Calu3 (cell line): ENCODE data around the gene BUB1. TPM values are rescaled to one million over a fixed set of nuclear protein-coding genes. Genes with fewer than 3 reads are reported as not detected.
"Not testable (repeated sequence)": the region's sequence is repeated elsewhere in the genome, so short reads cannot be mapped to it uniquely, and the experiment has no call there.

Experiments used
- BruUV-seq: library from RNA; stranded (reverse); fragments of 400-500 nt; replicated peaks from 2 replicates; lab custom pipeline; 2021; lab: Mats Ljungman, UMichigan
- CTCF ChIA-PET: fragments of 300-600 bp; sonication (Branson Sonifier 250); formaldehyde crosslinking; loops from one replicate; lab custom pipeline; 2022; ENCODE audit warnings: antibody characterized with exemption; lab: Charles Lee
- DNase-seq: peaks from one replicate; pipeline ENCODE4 v3.0.0; 2022
- H3K27ac Mint-ChIP-seq: one replicate; pipeline ENCODE4 v1.8.0; 2022; ENCODE audit warnings: mixed read lengths; ENCODE audit not compliant: unreplicated experiment
- H3K27me3 Mint-ChIP-seq: one replicate; pipeline ENCODE4 v1.8.0; 2022; ENCODE audit warnings: mixed read lengths; ENCODE audit not compliant: unreplicated experiment
- H3K36me3 Mint-ChIP-seq: one replicate; pipeline ENCODE4 v1.8.0; 2022; ENCODE audit warnings: mild to moderate bottlenecking, moderate library complexity, mixed read lengths; ENCODE audit not compliant: insufficient read depth, unreplicated experiment
- H3K4me1 Mint-ChIP-seq: one replicate; pipeline ENCODE4 v1.8.0; 2022; ENCODE audit warnings: mild to moderate bottlenecking, low read depth, mixed read lengths; ENCODE audit not compliant: unreplicated experiment
- H3K4me3 Mint-ChIP-seq: one replicate; pipeline ENCODE4 v1.8.0; 2022; ENCODE audit warnings: mild to moderate bottlenecking, low read depth, moderate library complexity, mixed read lengths; ENCODE audit not compliant: unreplicated experiment
- H3K9me3 Mint-ChIP-seq: one replicate; pipeline ENCODE4 v1.8.0; 2022; ENCODE audit warnings: low read depth, mixed read lengths; ENCODE audit not compliant: unreplicated experiment
- intact Hi-C: fragments of 100-400 bp; cut with micrococcal nuclease; formaldehyde crosslinking; loops from one replicate; pipeline ENCODE4 v1.10.0; 2022; ENCODE audit not compliant: unreplicated experiment
- total RNA-seq: library from RNA; stranded (reverse); gene quantifications from 2 replicates; pipeline ENCODE4 v1.2.3, GENCODE V29; 2022
- TF ChIP-seq, protein P1 (sequence below): fragments of 200-600 bp; IDR thresholded peaks from one replicate; pipeline ENCODE4 v1.8.0; 2022; ENCODE audit warnings: antibody characterized with exemption; ENCODE audit not compliant: unreplicated experiment

Gene BUB1
- total RNA-seq, 1 experiment from 2014 or later: 66.1 TPM

- Mint-ChIP-seq H3K4me3 (no peak overlapping the region), H3K9me3 (peaks cover 3% of the 10 kb centered on the region), H3K36me3 (no peaks in the 10 kb centered on the region), H3K27ac (no peak overlapping the region), H3K4me1 (no peaks in the 10 kb centered on the region), H3K27me3 (peaks cover 76% of the 10 kb centered on the region)
- intact Hi-C loops: no loop called here
- no TSS peak for BruUV-seq
- CTCF ChIA-PET: no interaction called here
- DNase-seq: no peak
- TF ChIP-seq, protein P1, sequence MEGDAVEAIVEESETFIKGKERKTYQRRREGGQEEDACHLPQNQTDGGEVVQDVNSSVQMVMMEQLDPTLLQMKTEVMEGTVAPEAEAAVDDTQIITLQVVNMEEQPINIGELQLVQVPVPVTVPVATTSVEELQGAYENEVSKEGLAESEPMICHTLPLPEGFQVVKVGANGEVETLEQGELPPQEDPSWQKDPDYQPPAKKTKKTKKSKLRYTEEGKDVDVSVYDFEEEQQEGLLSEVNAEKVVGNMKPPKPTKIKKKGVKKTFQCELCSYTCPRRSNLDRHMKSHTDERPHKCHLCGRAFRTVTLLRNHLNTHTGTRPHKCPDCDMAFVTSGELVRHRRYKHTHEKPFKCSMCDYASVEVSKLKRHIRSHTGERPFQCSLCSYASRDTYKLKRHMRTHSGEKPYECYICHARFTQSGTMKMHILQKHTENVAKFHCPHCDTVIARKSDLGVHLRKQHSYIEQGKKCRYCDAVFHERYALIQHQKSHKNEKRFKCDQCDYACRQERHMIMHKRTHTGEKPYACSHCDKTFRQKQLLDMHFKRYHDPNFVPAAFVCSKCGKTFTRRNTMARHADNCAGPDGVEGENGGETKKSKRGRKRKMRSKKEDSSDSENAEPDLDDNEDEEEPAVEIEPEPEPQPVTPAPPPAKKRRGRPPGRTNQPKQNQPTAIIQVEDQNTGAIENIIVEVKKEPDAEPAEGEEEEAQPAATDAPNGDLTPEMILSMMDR: no peak
Observed at GRCh38 chr2:110691612-110692258, 13.9 kb upstream of the BUB1 start.

DNA sequence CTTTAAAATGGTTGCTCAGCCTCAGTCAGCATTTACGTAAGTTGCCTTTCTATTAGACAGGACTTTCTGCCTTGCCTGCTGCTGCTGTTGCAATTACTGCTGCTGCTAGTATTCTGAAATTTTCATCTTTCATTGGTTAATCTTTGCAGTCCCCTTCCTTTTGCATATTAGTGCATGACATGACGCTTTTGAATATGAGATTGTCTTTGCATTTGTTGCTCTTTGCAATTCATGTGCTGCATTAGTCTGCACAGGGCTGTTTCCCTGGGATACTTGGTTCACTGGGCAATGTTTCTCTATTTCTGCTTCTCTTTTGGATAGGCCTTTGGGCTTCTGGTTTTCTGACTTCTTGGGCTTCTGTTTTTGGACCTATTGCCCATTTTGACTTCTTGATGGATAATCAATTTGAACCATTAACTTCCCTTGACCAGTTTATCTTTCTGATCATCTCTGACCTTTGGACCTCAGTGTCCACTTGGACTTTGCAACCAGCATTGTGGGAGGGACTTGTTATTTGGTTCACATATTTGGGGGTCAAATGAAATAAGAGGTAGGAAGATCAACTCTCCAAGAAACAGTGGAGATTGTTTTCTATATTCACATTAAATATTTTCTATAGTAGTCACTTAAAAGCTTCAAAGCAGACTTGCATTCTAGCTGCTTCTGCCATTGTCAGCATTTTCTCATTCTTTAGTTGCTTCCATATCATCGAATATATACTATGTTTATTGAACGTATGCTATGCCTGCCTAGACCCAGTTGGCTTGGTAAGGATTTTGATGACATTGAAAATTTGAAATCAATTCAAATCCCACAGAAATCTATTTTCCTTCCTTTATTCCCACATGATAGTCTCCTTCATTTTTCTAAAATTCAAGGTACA, 12.5 kb upstream of the BUB1 start:
- Mint-ChIP-seq H3K4me3 (no peak overlapping the region), H3K27ac (no peak overlapping the region), H3K36me3 (no peaks in the 10 kb centered on the region), H3K27me3 (peaks cover 80% of the 10 kb centered on the region), H3K9me3 (peaks cover 3% of the 10 kb centered on the region), H3K4me1 (no peaks in the 10 kb centered on the region)
- BruUV-seq: no TSS peak
- intact Hi-C loops: no loop called here
- TF ChIP-seq, protein P1: no peak
- no peak for DNase-seq
- CTCF ChIA-PET: no interaction called here

DNA sequence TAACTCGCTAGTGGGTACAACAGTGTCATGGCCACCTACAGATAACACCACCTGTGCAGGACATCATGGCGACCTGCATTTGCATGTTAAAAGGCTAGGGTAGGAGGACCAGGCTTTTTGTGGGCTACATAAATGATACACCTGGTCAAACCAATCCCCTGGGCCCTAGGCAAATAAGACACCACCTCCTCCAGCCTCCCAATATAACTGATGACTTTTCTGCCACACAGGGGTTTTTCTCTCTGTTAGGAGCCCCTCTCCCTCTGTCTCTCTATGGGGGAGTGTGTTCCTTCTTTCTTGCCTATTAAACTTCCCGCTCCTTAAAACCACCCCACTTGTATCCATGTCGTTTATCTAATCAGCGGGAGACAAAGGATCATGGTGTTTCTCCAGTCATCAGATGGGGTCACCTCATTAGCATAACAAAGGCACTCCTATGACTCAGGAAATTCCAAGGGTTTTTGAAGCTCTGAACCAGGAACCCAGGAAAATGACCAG, 10.8 kb upstream of the BUB1 start:
- H3K4me1 Mint-ChIP-seq: no peaks in the 10 kb centered on the region
- no peaks in the 10 kb centered on the region for H3K36me3 Mint-ChIP-seq
- H3K9me3 Mint-ChIP-seq: peaks cover 3% of the 10 kb centered on the region
- CTCF ChIA-PET: interaction anchor here (0.6 kb wide), 1 partner anchor 527 kb away, joined by 3 read pairs; no protein-coding TSS in a partner anchor
- TF ChIP-seq, protein P1: no peak
- DNase-seq: no peak
- H3K27me3 Mint-ChIP-seq: peaks cover 80% of the 10 kb centered on the region
- H3K27ac Mint-ChIP-seq: no peak overlapping the region
- no peak overlapping the region for H3K4me3 Mint-ChIP-seq
- intact Hi-C loops: no loop called here
- BruUV-seq: no TSS peak

GRCh38 chr2:110687775-110688484, 10.1 kb upstream of the BUB1 start:
- CTCF ChIA-PET, H3K27ac Mint-ChIP-seq, H3K9me3 Mint-ChIP-seq, DNase-seq, BruUV-seq, H3K36me3 Mint-ChIP-seq, H3K4me3 Mint-ChIP-seq, intact Hi-C loops, H3K4me1 Mint-ChIP-seq: not testable (repeated sequence)
- H3K27me3 Mint-ChIP-seq: peaks cover 77% of the 10 kb centered on the region
